B cell (primary cell): ENCODE results near the gene GALNT18. TPM values are rescaled to one million over a fixed set of nuclear protein-coding genes. Genes with fewer than 3 reads are reported as not detected.

Experiments
- ATAC-seq: fragments of 200-7000 bp; cut with Tn5 transposase; one replicate; pipeline ENCODE4 v1.10.0; 2021; ENCODE audit warnings: low read depth, mild to moderate bottlenecking, moderate number of reproducible peaks, moderate library complexity
- CTCF ChIA-PET: fragments of 350-600 bp; sonication (Branson Sonifier 250); formaldehyde crosslinking; loops from one replicate; lab custom pipeline; 2021; ENCODE audit warnings: antibody characterized with exemption, inconsistent platforms; lab: Charles Lee
- POLR2A ChIA-PET: fragments of 350-600 bp; sonication (Branson Sonifier 250); formaldehyde crosslinking; loops from one replicate; lab custom pipeline; 2021; ENCODE audit warnings: antibody characterized with exemption; lab: Charles Lee
- DNase-seq: peaks from one replicate; pipeline ENCODE4 v3.0.0; 2013
- H2AFZ ChIP-seq: 2 replicates; pipeline ENCODE4 v1.6.1; 2012; ENCODE audit warnings: mild to moderate bottlenecking, low read depth, low read length; ENCODE audit not compliant: insufficient read depth, poor library complexity, severe bottlenecking
- H3K27ac ChIP-seq, 2 donors: 1 replicate in 1 of 2; 2 replicates in 1 of 2; pipeline ENCODE4 v1.5.1; 2012 to 2013; ENCODE audit warnings: low read length in 2 of 2, mild to moderate bottlenecking in 2 of 2, moderate library complexity in 1 of 2
- H3K27me3 ChIP-seq, 4 experiments: fragments of 200-600 bp in 1 of 4; sonication (generic) in 1 of 4; replicated peaks in 1 of 4; 1 replicate in 2 of 4; 2 replicates in 2 of 4; pipeline versions ENCODE4 v1.6.1 to v1.7.0; 2013 to 2016; ENCODE audit warnings: low read length in 3 of 4, mild to moderate bottlenecking in 2 of 4, mixed read lengths in 1 of 4, moderate library complexity in 1 of 4; ENCODE audit not compliant: insufficient read depth in 4 of 4, control insufficient read depth in 3 of 4; ENCODE audit errors: control extremely low read depth in 1 of 4
- H3K36me3 ChIP-seq, 2 experiments: replicated peaks in 1 of 2; 1 replicate in 1 of 2; 2 replicates in 1 of 2; pipeline versions ENCODE4 v1.6.1 to v1.7.1; 2013; ENCODE audit warnings: low read length in 1 of 2; ENCODE audit not compliant: insufficient read depth in 2 of 2, control insufficient read depth in 1 of 2; ENCODE audit errors: control extremely low read depth in 1 of 2, extremely low read depth in 1 of 2
- H3K4me1 ChIP-seq, 2 donors: fragments of 200-600 bp in 1 of 2; sonication (generic) in 1 of 2; 1 replicate in 1 of 2; 2 replicates in 1 of 2; pipeline versions ENCODE4 v1.5.1 to v1.6.1; 2013 to 2017; ENCODE audit warnings: low read length in 2 of 2; ENCODE audit not compliant: control insufficient read depth in 2 of 2, insufficient read depth in 2 of 2
- H3K4me2 ChIP-seq: replicated peaks from 2 replicates; pipeline ENCODE3; 2012; ENCODE audit warnings: mild to moderate bottlenecking, low read depth, low read length; ENCODE audit not compliant: poor library complexity, severe bottlenecking
- H3K4me3 ChIP-seq, 5 experiments: fragments of 200-600 bp in 1 of 5; sonication (generic) in 1 of 5; 1 replicate in 3 of 5; 2 replicates in 2 of 5; pipeline versions ENCODE4 v1.5.1 to v1.7.0; 2011 to 2016; ENCODE audit warnings: low read length in 4 of 5, mild to moderate bottlenecking in 4 of 5, low read depth in 2 of 5, control low read depth in 1 of 5, moderate library complexity in 1 of 5; ENCODE audit not compliant: insufficient read depth in 1 of 5; ENCODE audit errors: control extremely low read depth in 1 of 5, extremely low read depth in 1 of 5
- H3K79me2 ChIP-seq: fragments of 200-600 bp; sonication (generic); one replicate; pipeline ENCODE4 v1.6.0; 2016; ENCODE audit warnings: low read length; ENCODE audit not compliant: control insufficient read depth, insufficient read depth
- H3K9ac ChIP-seq: fragments of 200-600 bp; sonication (generic); 2 replicates; pipeline ENCODE4 v1.6.1; 2017; ENCODE audit warnings: mild to moderate bottlenecking, low read length, moderate library complexity
- H3K9me3 ChIP-seq, 3 donors: one replicate each; pipeline versions ENCODE4 v1.6.1 to v1.7.1; 2013; ENCODE audit warnings: low read length in 2 of 3; ENCODE audit not compliant: control insufficient read depth in 2 of 3, insufficient read depth in 1 of 3; ENCODE audit errors: control extremely low read depth in 1 of 3
- H4K20me1 ChIP-seq: 2 replicates; pipeline ENCODE4 v1.6.0; 2012; ENCODE audit warnings: mild to moderate bottlenecking, low read length; ENCODE audit not compliant: insufficient read depth, control insufficient read depth, poor library complexity, severe bottlenecking
- H3K27ac Mint-ChIP-seq: one replicate; pipeline ENCODE4 v1.8.0; 2021; ENCODE audit warnings: mixed read lengths
- H3K27me3 Mint-ChIP-seq: one replicate; pipeline ENCODE4 v1.8.0; 2021; ENCODE audit warnings: mixed read lengths
- H3K4me1 Mint-ChIP-seq: one replicate; pipeline ENCODE4 v1.8.0; 2021; ENCODE audit warnings: mixed read lengths
- H3K4me3 Mint-ChIP-seq: one replicate; pipeline ENCODE4 v1.8.0; 2021; ENCODE audit warnings: mixed read lengths
- H3K9me3 Mint-ChIP-seq: one replicate; pipeline ENCODE4 v1.8.0; 2022; ENCODE audit warnings: mixed read lengths; ENCODE audit not compliant: insufficient read depth
- CTCF ChIP-seq: fragments of 200-600 bp; IDR thresholded peaks from one replicate; pipeline ENCODE4 v1.8.0; 2022; ENCODE audit warnings: antibody characterized with exemption, mild to moderate bottlenecking
- EZH2 ChIP-seq: IDR thresholded peaks from 2 replicates; pipeline ENCODE4 v1.6.1; 2012; ENCODE audit warnings: borderline replicate concordance, low read depth, mild to moderate bottlenecking, moderate library complexity, low read length; ENCODE audit not compliant: insufficient read depth, poor library complexity, severe bottlenecking
- WGBS: methylation state at CpG from one replicate; pipeline ENCODE4 v1.1.5; 2013; ENCODE audit warnings: missing lambda C conversion rate; ENCODE audit not compliant: insufficient coverage; 5-methylcytosine and 5-hydroxymethylcytosine counted together
- intact Hi-C: fragments of 100-400 bp; cut with micrococcal nuclease; formaldehyde crosslinking; loops from one replicate; pipeline ENCODE4 v1.10.0; 2022
- polyA plus RNA-seq: library from polyadenylated mRNA; depleted of rRNA; stranded (reverse); fragments of >200 nt; gene quantifications from 2 replicates; pipeline ENCODE4 v1.2.3, GENCODE V29; 2012
- total RNA-seq, 2 donors: library from RNA; stranded (reverse); fragments of 120-200 nt in 1 of 2; gene quantifications; 1 replicate in 1 of 2; 2 replicates in 1 of 2; pipeline versions ENCODE4 v1.2.3 to v1.2.4, GENCODE V29; 2013 to 2022

GALNT18 gene
- total and polyA plus RNA-seq, 2 donors (not counting 1 experiment from before 2014, with no cell fraction given) = not detected

GRCh38 chr11:11565636-11566035 is 56.2 kb downstream of the GALNT18 start:
- 0% methylated on average over 2 of the region's 2 CpGs for WGBS
- Mint-ChIP-seq H3K27me3 (peaks cover 8% of the 10 kb centered on the region), H3K27ac (no peak overlapping the region), H3K4me1 (no peaks in the 10 kb centered on the region), H3K4me3 (no peak overlapping the region), H3K9me3 (no peaks in the 10 kb centered on the region)
- no peak overlapping the region for H3K27ac ChIP-seq
- no peak for TF ChIP-seq CTCF
- TF ChIP-seq EZH2 = no peak
- intact Hi-C loops = no loop called here
- DNase-seq = no peak
- ATAC-seq = no peak
- no peak overlapping the region for H3K4me2 ChIP-seq
- no peak overlapping the region for H3K4me3 ChIP-seq
- ChIA-PET POLR2A (no interaction called here), CTCF (no interaction called here)
- H3K36me3 ChIP-seq = no peaks in the 10 kb centered on the region
- no peaks in the 10 kb centered on the region for H3K9me3 ChIP-seq
- no peaks in the 10 kb centered on the region for H3K4me1 ChIP-seq
- H3K79me2 ChIP-seq = no peaks in the 10 kb centered on the region
- no peak overlapping the region for H3K9ac ChIP-seq
- H2AFZ ChIP-seq = no peak overlapping the region
- no peaks in the 10 kb centered on the region for H4K20me1 ChIP-seq
- H3K27me3 ChIP-seq = peaks cover 0 to 5% (median 1%) of the 10 kb centered on the region in 4 experiments

GRCh38 chr11:11563200-11563975 is 58.4 kb downstream of the GALNT18 start:
- H3K27me3 Mint-ChIP-seq = peaks cover 8% of the 10 kb centered on the region
- 87% methylated on average over 3 of the region's 6 CpGs for WGBS
- ChIA-PET CTCF (no interaction called here), POLR2A (no interaction called here)
- H3K9me3 Mint-ChIP-seq = peaks cover 5% of the 10 kb centered on the region
- ATAC-seq (no peak), DNase-seq (no peak)
- Histone ChIP-seq H3K27me3 (no peaks in the 10 kb centered on the region), H3K4me1 (no peaks in the 10 kb centered on the region), H3K27ac (no peak overlapping the region), H3K4me2 (no peak overlapping the region), H3K9me3 (no peaks in the 10 kb centered on the region), H3K4me3 (no peak overlapping the region), H4K20me1 (no peaks in the 10 kb centered on the region), H2AFZ (no peak overlapping the region), H3K9ac (no peak overlapping the region), H3K79me2 (no peaks in the 10 kb centered on the region), H3K36me3 (no peaks in the 10 kb centered on the region)
- TF ChIP-seq CTCF = no peak
- no peak for TF ChIP-seq EZH2
- intact Hi-C loops = no loop called here
- no peak overlapping the region for H3K27ac Mint-ChIP-seq
- H3K4me1 Mint-ChIP-seq = no peaks in the 10 kb centered on the region
- no peak overlapping the region for H3K4me3 Mint-ChIP-seq
